HG02678 (cell line): ENCODE data around the gene CREG1.
"Not testable (repeated sequence)": the region's sequence is repeated elsewhere in the genome, so short reads cannot be mapped to it uniquely, and the experiment has no call there.

ENCODE experiments used
- ATAC-seq: cut with Tn5 transposase; IDR thresholded peaks from one replicate; pipeline ENCODE4 v1.9.1; 2021; ENCODE audit warnings: mild to moderate bottlenecking, moderate library complexity; ENCODE audit not compliant: unreplicated experiment

The CREG1 gene

DNA sequence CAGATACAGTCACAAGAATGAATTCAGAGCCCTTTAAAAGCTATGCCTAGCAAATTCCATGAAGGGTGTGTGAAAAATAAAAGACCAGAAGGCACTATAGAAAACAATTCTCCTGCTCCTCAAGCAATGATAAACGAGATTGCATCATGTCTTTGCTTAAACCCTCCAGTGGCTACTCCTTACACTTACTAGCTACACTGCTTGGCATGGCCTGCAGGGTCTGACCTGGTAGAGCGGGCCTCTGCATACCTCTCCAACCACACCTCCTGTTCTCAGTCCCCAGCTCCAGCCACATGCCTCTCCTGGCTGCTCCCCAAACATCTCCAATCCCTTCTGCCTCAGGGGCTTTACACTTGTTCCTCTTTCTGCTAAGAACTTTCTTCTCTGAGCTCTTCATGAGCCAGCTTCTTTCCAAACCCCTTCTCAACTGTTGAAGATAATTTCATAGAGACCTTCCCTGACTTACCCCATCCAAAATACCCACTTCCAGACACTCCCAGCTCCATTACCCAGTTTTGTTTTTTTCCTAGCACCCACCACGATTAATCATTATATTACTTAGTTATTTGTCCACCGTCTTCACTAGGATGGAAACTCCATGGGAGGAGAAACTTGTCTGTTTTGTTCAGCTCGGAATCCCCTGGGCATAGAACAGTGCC is 11.2 kb upstream of the CREG1 start:
- ATAC-seq = no peak

DNA sequence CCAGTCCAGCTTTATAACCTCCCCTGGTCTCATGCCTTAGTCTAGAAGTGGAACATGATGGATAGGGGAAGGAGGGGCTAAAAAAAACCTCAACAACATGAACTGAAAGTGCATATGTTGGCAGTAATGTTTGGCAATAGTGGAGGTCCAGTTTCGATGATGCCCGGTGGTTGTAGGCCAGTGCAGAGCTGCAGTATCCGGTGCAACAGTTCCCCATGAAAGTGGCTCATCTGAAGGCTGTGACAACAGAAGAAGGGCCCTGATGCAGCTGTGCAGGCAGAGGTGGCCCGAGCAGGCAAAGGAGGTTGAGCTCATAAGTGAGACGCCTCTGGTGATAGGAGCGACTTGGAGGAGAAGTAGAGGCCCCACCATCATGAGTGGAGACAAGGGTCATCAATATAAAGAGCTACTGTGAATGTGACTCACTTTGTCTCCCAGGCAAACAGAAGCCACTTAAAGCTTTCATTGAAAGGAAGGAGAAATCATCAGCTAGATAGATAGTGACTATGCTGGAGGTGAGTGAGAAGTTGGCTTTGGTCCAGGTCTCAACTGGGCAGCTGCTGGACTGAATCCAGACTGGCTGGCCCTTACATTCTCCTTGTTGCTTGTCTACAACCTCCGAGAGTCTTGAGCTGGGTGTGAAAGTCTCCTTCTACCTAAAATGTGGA is 10.2 kb upstream of the CREG1 start:
- ATAC-seq = no peak

GRCh38 chr1:167562702-167563101 is 9.1 kb upstream of the CREG1 start:
- no peak for ATAC-seq

DNA sequence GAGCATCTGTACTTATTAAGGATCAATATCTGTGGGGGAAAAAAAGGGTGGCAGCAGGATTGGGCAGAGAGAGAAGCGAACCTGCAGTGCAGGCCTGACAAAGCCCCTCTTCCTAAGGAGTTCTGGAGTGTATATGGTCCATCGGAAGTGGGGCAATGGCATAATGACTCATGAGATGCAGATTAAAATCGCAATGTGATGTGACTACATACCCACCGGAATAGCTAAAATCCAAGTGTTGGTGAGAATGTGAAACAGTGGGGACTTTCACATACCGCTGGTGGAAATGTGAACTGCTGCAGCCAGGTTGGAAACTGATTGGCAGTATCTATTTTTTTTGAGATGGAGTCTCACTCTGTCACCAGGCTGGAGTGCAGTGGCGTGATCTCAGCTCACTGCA is 8.2 kb upstream of the CREG1 start:
- ATAC-seq = no peak

- no peak for ATAC-seq
Measured at GRCh38 chr1:167555971-167556714, 2.6 kb upstream of the CREG1 start.

- not testable (repeated sequence) for ATAC-seq
Measured at GRCh38 chr1:167555072-167555471, 1.5 kb upstream of the CREG1 start.

GRCh38 chr1:167554028-167554779 is 642 bp upstream of the CREG1 start:
- ATAC-seq = peak; percentile 20

DNA sequence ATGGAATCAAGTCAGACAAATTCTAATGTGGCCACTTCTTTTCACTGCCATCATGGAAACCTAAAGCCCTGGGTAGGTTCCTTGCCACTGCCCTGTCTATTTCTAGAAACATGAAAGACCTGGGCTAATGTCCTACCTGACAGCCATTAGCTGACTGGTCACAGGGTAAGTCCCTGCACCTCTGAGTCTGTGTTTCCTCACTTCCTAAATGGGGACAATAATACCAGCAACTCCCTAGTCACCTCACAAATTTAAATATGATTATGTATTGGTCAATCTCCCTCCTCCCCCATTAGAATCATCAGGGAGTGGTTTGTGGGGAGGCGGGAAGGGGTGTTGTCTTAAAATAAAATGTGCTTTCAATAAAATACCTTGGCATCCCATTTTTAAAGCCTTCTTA is 2.2 kb downstream of the CREG1 start:
- no peak for ATAC-seq

- ATAC-seq = no peak
Measured at GRCh38 chr1:167548059-167548932, 5.3 kb downstream of the CREG1 start.

GRCh38 chr1:167546935-167547334 is 6.6 kb downstream of the CREG1 start:
- ATAC-seq = no peak

DNA sequence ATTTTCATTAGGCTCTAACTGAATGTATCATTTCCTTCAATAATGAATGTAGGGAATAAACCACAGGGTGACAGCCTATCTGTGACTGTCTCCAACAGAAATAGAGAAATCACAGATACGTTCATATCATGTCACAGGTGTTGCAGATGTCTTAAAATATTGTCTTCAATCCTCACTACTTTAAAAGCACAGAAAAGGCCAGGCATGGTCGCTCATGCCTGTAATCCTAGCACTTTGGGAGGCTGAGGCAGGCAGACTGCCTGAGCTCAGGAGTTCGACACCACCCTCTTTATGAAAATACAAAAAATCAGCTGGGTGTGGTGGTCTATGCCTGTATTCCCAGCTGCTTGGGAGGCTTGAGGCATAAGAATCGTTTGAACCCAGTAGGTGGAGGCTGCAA is 8.2 kb downstream of the CREG1 start:
- ATAC-seq = no peak

- ATAC-seq = no peak
Measured at GRCh38 chr1:167544447-167545093, 9.0 kb downstream of the CREG1 start.

GRCh38 chr1:167543199-167543990 is 10.2 kb downstream of the CREG1 start:
- no peak for ATAC-seq

- ATAC-seq = no peak
Measured at GRCh38 chr1:167542109-167543032, 11.2 kb downstream of the CREG1 start.

GRCh38 chr1:167541610-167542009 is 12.0 kb downstream of the CREG1 start:
- ATAC-seq = no peak

GRCh38 chr1:167541003-167541402 is 12.6 kb downstream of the CREG1 start:
- no peak for ATAC-seq

DNA sequence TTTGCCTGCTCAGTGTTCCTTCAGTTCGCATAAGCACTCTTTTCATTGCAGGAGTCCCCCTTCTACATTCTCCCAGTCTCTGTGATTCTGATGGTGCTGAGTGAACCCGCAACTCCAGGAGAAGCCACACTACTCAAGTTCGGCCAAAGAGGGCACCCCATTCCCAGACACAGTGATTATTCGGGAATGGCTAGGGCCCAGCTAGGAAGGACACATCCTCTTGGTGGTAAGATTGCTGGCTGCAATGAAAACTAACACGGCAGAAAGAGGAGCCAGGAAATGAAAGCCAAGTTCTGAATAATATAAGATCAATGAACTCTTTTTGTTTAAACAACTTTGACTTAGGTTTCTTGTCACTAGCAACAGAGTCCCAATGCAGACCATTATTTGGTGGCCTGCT is 14.9 kb downstream of the CREG1 start:
- ATAC-seq = no peak

- peak; percentile 69 for ATAC-seq
Measured at GRCh38 chr1:167533851-167534300, 19.7 kb downstream of the CREG1 start.
